ENCODE results near the gene BMPR1B. TPM values are rescaled to one million over a fixed set of nuclear protein-coding genes. Genes with fewer than 3 reads are reported as not detected.

BMPR1B gene
- polyA plus RNA-seq, 2 of the 4 experiments (the other 2 are of a cell fraction), result 6.4 to 21.2 TPM

DNA sequence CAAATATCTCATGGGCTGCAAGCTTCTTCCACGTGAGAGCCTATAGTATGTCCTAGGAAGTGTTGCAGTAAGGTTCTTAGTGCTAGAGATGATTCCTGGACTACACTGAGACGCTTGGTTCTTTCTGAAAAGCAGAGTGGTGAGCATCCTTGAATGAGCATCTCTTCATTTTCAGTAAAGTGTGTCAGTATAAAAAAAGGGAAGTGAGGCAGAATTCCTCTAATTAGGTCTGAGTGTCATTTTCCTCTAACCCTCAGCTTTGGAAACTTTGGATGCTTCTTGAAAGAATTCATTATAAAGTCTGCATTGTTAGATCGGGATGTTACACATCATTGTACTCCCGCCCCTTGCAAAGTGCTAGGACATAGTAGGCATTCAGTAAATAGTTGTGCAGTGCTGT, 5.2 kb downstream of the BMPR1B start:
- TF ChIP-seq, protein P1, sequence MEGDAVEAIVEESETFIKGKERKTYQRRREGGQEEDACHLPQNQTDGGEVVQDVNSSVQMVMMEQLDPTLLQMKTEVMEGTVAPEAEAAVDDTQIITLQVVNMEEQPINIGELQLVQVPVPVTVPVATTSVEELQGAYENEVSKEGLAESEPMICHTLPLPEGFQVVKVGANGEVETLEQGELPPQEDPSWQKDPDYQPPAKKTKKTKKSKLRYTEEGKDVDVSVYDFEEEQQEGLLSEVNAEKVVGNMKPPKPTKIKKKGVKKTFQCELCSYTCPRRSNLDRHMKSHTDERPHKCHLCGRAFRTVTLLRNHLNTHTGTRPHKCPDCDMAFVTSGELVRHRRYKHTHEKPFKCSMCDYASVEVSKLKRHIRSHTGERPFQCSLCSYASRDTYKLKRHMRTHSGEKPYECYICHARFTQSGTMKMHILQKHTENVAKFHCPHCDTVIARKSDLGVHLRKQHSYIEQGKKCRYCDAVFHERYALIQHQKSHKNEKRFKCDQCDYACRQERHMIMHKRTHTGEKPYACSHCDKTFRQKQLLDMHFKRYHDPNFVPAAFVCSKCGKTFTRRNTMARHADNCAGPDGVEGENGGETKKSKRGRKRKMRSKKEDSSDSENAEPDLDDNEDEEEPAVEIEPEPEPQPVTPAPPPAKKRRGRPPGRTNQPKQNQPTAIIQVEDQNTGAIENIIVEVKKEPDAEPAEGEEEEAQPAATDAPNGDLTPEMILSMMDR (IDR thresholded peaks at IDR 0.05), result no peak
- TF ChIP-seq BHLHE40 (IDR thresholded peaks at IDR 0.05; ENCODE audit: low read depth, low read length) (no peak), RNF2 (IDR thresholded peaks at IDR 0.05; ENCODE audit: borderline replicate concordance, low read depth) (no peak), POLR2AphosphoS2 (conservative IDR thresholded peaks at IDR 0.05; ENCODE audit: low read length) (no peak), CEBPB (IDR thresholded peaks at IDR 0.05) (no peak), FOSL2 (IDR thresholded peaks at IDR 0.05) (no peak), FOSL2 (CRISPR knock-in tag; IDR thresholded peaks at IDR 0.05) (no peak), HOXB5 (CRISPR knock-in tag; IDR thresholded peaks at IDR 0.05) (no peak), PHF8 (IDR thresholded peaks at IDR 0.05; ENCODE audit: borderline replicate concordance, low read depth) (no peak), NFE2L2 (conservative IDR thresholded peaks at IDR 0.05; ENCODE audit: low read length) (no peak), RAD21 (conservative IDR thresholded peaks at IDR 0.05 in 1 of 2, IDR thresholded peaks at IDR 0.05 in 1 of 2) (no peak), ZSCAN20 (CRISPR knock-in tag; IDR thresholded peaks at IDR 0.05) (no peak)
- TF ChIP-seq, protein P2, sequence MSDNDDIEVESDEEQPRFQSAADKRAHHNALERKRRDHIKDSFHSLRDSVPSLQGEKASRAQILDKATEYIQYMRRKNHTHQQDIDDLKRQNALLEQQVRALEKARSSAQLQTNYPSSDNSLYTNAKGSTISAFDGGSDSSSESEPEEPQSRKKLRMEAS (IDR thresholded peaks at IDR 0.05), result no peak
- TF ChIP-seq, protein P3, sequence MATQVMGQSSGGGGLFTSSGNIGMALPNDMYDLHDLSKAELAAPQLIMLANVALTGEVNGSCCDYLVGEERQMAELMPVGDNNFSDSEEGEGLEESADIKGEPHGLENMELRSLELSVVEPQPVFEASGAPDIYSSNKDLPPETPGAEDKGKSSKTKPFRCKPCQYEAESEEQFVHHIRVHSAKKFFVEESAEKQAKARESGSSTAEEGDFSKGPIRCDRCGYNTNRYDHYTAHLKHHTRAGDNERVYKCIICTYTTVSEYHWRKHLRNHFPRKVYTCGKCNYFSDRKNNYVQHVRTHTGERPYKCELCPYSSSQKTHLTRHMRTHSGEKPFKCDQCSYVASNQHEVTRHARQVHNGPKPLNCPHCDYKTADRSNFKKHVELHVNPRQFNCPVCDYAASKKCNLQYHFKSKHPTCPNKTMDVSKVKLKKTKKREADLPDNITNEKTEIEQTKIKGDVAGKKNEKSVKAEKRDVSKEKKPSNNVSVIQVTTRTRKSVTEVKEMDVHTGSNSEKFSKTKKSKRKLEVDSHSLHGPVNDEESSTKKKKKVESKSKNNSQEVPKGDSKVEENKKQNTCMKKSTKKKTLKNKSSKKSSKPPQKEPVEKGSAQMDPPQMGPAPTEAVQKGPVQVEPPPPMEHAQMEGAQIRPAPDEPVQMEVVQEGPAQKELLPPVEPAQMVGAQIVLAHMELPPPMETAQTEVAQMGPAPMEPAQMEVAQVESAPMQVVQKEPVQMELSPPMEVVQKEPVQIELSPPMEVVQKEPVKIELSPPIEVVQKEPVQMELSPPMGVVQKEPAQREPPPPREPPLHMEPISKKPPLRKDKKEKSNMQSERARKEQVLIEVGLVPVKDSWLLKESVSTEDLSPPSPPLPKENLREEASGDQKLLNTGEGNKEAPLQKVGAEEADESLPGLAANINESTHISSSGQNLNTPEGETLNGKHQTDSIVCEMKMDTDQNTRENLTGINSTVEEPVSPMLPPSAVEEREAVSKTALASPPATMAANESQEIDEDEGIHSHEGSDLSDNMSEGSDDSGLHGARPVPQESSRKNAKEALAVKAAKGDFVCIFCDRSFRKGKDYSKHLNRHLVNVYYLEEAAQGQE (IDR thresholded peaks at IDR 0.05), result no peak
- 21% methylated on average over 4 of the region's 4 CpGs for WGBS (ENCODE audit: missing lambda C conversion rate)

DNA sequence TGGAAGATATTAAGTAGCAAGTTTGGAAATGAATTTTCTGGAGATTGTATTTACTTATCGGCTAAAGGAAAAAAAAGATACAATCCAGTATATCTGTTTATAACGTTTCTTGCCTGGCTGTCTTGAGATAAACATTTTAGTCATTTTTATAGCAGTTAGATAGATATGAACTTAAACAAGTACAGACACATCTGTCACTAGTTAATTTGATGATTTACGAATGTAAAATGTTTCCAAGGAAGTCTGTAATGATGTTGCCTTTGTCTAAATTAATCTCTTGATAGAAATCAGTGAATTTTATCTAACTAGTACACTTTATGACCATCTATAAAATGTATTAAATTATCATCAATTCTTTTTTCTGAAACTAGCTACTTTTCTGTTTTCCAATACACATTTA, 5.7 kb downstream of the BMPR1B start:
- Histone ChIP-seq H3K27ac (peak overlapping the region; percentile 90 to 99), H3K4me2 (peak overlapping the region; percentile 95), H3K9me3 (no peaks in the 10 kb centered on the region), H3K4me1 (peaks cover 76% of the 10 kb centered on the region), H3K4me3 (no peak overlapping the region)
- ChIA-PET CTCF (no interaction called here), POLR2A (no interaction called here)
- ATAC-seq (no peak), DNase-seq (ENCODE audit: low read depth in 1 of 2, low spot score in 1 of 2) (no peak), FAIRE-seq (no peak)
- WGBS (ENCODE audit: missing lambda C conversion rate), result 38% methylated on average over 3 of the region's 3 CpGs
- TF ChIP-seq FOSB (CRISPR knock-in tag; IDR thresholded peaks at IDR 0.05) (no peak), MAFK (IDR thresholded peaks at IDR 0.05; ENCODE audit: partially characterized antibody) (no peak), MAZ (IDR thresholded peaks at IDR 0.05; ENCODE audit: borderline replicate concordance, low read depth, low read length) (no peak), CHD4 (IDR thresholded peaks at IDR 0.05; ENCODE audit: borderline replicate concordance) (no peak), HOXA7 (CRISPR knock-in tag; IDR thresholded peaks at IDR 0.05) (no peak), ZC3H11A (IDR thresholded peaks at IDR 0.05) (no peak), RNF2 (IDR thresholded peaks at IDR 0.05; ENCODE audit: borderline replicate concordance, low read depth) (no peak), TFCP2L1 (CRISPR knock-in tag; IDR thresholded peaks at IDR 0.05) (no peak), HDAC2 (IDR thresholded peaks at IDR 0.05) (no peak), EP300 (IDR thresholded peaks at IDR 0.05) (no peak), EHF (CRISPR knock-in tag; IDR thresholded peaks at IDR 0.05) (no peak)
- TF ChIP-seq, protein P4, sequence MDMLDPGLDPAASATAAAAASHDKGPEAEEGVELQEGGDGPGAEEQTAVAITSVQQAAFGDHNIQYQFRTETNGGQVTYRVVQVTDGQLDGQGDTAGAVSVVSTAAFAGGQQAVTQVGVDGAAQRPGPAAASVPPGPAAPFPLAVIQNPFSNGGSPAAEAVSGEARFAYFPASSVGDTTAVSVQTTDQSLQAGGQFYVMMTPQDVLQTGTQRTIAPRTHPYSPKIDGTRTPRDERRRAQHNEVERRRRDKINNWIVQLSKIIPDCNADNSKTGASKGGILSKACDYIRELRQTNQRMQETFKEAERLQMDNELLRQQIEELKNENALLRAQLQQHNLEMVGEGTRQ (IDR thresholded peaks at IDR 0.05), result no peak

More for the DNA sequence above, 5.2 kb downstream of the BMPR1B start:
- DNase-seq (ENCODE audit: low read depth in 1 of 2, low spot score in 1 of 2) (peak in 1 of 2 experiments; percentile 30), FAIRE-seq (no peak), ATAC-seq (peak in 1 of 2 experiments; percentile 6; a peak in 2 of 6 replicates)
- ChIA-PET CTCF (no interaction called here), POLR2A (no interaction called here)
- Histone ChIP-seq H3K4me2 (peak overlapping the region; percentile 95), H3K4me3 (peak overlapping the region; percentile 12; the same call in 1 of the 3 replicates), H3K4me1 (peaks cover 71% of the 10 kb centered on the region), H3K27ac (peak overlapping the region; percentile 90 to 99), H3K9me3 (no peaks in the 10 kb centered on the region)
